DOHH2 (cell line): ENCODE results near the gene PRKCQ.

Experiments
- CTCF ChIP-seq: fragments of 200-600 bp; sonication (generic); IDR thresholded peaks from one replicate; pipeline ENCODE4 v1.5.1; 2014; ENCODE audit warnings: antibody characterized with exemption, mild to moderate bottlenecking, low read depth, low read length; ENCODE audit not compliant: poor library complexity, severe bottlenecking
- EZH2phosphoT487 ChIP-seq: fragments of 200-600 bp; sonication (generic); IDR thresholded peaks from 2 replicates; pipeline ENCODE4 v1.6.1; 2017; ENCODE audit warnings: borderline replicate concordance, mild to moderate bottlenecking, antibody characterized with exemption, low read length, moderate library complexity, mixed read lengths

- TF ChIP-seq CTCF (no peak), EZH2phosphoT487 (no peak)
Observed at GRCh38 chr10:6410830-6411229, 169.2 kb downstream of the PRKCQ start.
